Endothelial cell of umbilical vein (primary cell): Measurements from ENCODE around the gene HDAC4.

Source experiments
- EZH2 ChIP-seq: IDR thresholded peaks from 2 replicates; pipeline ENCODE4 v1.6.1; 2012; ENCODE audit warnings: borderline replicate concordance, low read depth, mild to moderate bottlenecking, moderate library complexity, low read length, inconsistent platforms; ENCODE audit not compliant: severe bottlenecking
- FOS ChIP-seq: IDR thresholded peaks from 2 replicates; pipeline ENCODE4 v1.6.1; 2011; ENCODE audit warnings: mild to moderate bottlenecking, low read length, moderate library complexity, borderline replicate concordance; ENCODE audit not compliant: insufficient read depth
- GATA2 ChIP-seq: IDR thresholded peaks from 2 replicates; pipeline ENCODE4 v1.7.0; 2011; ENCODE audit warnings: low read depth, mild to moderate bottlenecking, moderate library complexity, mixed read lengths, low read length; ENCODE audit not compliant: insufficient read length, insufficient read depth
- JUN ChIP-seq: IDR thresholded peaks from 2 replicates; pipeline ENCODE4 v1.6.1; 2011; ENCODE audit warnings: borderline replicate concordance, low read depth; ENCODE audit not compliant: insufficient read length, insufficient read depth
- MYC ChIP-seq: IDR thresholded peaks from one replicate; pipeline ENCODE4 v1.6.1; 2011; ENCODE audit warnings: mild to moderate bottlenecking, low read depth, low read length
- POLR2A ChIP-seq: IDR thresholded peaks from 2 replicates; pipeline ENCODE4 v1.6.1; 2012; ENCODE audit warnings: low read depth, mild to moderate bottlenecking, control low read depth, low read length
- POLR2AphosphoS5 ChIP-seq: IDR thresholded peaks from 2 replicates; pipeline ENCODE4 v1.6.1; 2012; ENCODE audit warnings: low read depth, mild to moderate bottlenecking, control low read depth, low read length, moderate library complexity; ENCODE audit not compliant: insufficient read depth
- TF ChIP-seq, protein P1 (sequence below), 2 donors: IDR thresholded peaks; 1 replicate in 1 of 2; 2 replicates in 1 of 2; pipeline ENCODE4 v1.5.1; 2011; ENCODE audit warnings: low read length in 2 of 2, mild to moderate bottlenecking in 2 of 2, moderate library complexity in 2 of 2, control low read depth in 1 of 2, inconsistent platforms in 1 of 2, low read depth in 1 of 2; ENCODE audit not compliant: insufficient read depth in 1 of 2; ENCODE audit errors: extremely low read depth in 1 of 2
- TF ChIP-seq, protein P2 (sequence below): IDR thresholded peaks from 2 replicates; pipeline ENCODE4 v1.6.1; 2011; ENCODE audit not compliant: insufficient read depth, insufficient read length

DNA sequence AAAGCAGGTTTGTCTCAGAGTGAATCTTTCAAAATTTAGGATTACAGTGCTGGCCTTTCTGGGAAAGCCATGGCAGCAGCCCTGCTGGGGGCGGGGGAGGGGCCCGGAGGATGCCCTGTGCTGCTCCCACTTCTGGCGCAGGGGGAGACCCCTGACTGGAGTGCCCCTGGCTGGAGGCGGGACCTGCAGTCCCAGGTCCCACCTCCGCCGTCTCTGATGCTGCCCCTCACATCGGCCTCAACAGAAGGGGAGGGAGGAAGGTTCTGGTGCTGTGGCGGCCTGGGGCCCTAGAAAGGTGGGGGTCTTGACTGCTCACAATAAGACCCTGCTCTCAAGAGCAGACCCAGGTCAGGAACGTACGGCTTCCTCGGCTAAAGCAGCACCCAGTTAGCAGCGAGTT is 336.6 kb downstream of the HDAC4 start:
- TF ChIP-seq, protein P1, sequence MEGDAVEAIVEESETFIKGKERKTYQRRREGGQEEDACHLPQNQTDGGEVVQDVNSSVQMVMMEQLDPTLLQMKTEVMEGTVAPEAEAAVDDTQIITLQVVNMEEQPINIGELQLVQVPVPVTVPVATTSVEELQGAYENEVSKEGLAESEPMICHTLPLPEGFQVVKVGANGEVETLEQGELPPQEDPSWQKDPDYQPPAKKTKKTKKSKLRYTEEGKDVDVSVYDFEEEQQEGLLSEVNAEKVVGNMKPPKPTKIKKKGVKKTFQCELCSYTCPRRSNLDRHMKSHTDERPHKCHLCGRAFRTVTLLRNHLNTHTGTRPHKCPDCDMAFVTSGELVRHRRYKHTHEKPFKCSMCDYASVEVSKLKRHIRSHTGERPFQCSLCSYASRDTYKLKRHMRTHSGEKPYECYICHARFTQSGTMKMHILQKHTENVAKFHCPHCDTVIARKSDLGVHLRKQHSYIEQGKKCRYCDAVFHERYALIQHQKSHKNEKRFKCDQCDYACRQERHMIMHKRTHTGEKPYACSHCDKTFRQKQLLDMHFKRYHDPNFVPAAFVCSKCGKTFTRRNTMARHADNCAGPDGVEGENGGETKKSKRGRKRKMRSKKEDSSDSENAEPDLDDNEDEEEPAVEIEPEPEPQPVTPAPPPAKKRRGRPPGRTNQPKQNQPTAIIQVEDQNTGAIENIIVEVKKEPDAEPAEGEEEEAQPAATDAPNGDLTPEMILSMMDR (IDR thresholded peaks at IDR 0.05; ENCODE audit: extremely low read depth in 1 of 2, insufficient read depth in 1 of 2, low read depth in 1 of 2, low read length in 2 of 2) = no peak
- TF ChIP-seq POLR2AphosphoS5 (no peak), FOS (no peak), POLR2A (no peak), MYC (no peak), JUN (no peak), EZH2 (no peak), GATA2 (no peak)
- TF ChIP-seq, protein P2, sequence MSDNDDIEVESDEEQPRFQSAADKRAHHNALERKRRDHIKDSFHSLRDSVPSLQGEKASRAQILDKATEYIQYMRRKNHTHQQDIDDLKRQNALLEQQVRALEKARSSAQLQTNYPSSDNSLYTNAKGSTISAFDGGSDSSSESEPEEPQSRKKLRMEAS = no peak
